ENCODE data around the gene ULK4. TPM values are rescaled to one million over a fixed set of nuclear protein-coding genes. Genes with fewer than 3 reads are reported as not detected.
"Not testable (repeated sequence)": the region's sequence is repeated elsewhere in the genome, so short reads cannot be mapped to it uniquely, and the experiment has no call there.

ULK4 gene
- total RNA-seq, 2 donors from 2014 or later, result 30.5 to 31.5 TPM

GRCh38 chr3:41751597-41751996, 210.3 kb downstream of the ULK4 start:
- Mint-ChIP-seq H3K36me3 (ENCODE audit: low read depth) (peaks cover 11% of the 10 kb centered on the region), H3K4me1 (peaks cover 18% of the 10 kb centered on the region), H3K27me3 (no peaks in the 10 kb centered on the region), H3K27ac (no peak overlapping the region), H3K4me3 (no peak overlapping the region)
- ATAC-seq (peak; percentile 48), DNase-seq (no peak)
- no peaks in the 10 kb centered on the region for H3K9me3 ChIP-seq (ENCODE audit: control insufficient read depth, low read length, poor library complexity, severe bottlenecking)

DNA sequence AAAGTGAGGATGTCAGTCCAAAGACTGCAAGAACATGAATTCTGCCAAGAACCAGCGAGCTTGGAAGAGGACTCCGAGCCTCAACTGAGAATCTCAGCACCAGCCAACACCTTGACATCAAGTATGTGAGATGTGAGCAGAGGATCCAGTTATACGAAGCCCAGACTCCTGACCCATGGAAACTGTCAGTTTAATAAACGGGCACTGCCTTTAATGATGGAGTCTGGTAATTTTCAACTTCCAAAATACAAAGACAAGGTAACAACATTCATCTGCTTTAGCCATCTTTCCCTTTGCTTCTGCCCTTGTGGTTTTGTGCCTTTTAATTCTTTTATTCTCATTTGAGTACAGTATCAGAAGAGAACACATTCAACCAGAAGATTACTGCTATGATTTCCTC, 211.9 kb downstream of the ULK4 start:
- H3K27me3 Mint-ChIP-seq, result no peaks in the 10 kb centered on the region
- ATAC-seq (no peak), DNase-seq (no peak)
- H3K36me3 Mint-ChIP-seq (ENCODE audit: low read depth), result peaks cover 11% of the 10 kb centered on the region
- H3K27ac Mint-ChIP-seq, result no peak overlapping the region
- H3K4me3 Mint-ChIP-seq, result no peak overlapping the region
- peaks cover 13% of the 10 kb centered on the region for H3K4me1 Mint-ChIP-seq
- no peaks in the 10 kb centered on the region for H3K9me3 ChIP-seq (ENCODE audit: control insufficient read depth, low read length, poor library complexity, severe bottlenecking)

DNA sequence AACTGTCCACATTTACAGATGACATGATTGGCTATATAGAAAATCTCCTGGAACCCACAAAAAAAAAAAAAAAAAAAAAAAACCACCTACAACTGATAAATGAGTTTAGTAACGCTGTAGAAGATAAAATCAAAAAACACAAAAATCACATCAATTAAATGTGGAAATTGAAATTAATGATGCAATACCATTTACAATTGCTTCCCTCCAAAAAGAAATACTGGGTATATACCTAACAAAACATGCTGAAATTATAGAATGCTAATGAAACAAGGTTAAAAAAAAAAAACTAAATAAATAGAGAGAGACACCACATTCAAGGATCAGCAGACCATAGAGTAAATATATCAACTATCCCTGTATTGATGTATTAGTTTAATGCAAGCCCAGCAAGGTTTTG, 215.7 kb downstream of the ULK4 start:
- no peak for DNase-seq
- Mint-ChIP-seq H3K27me3 (no peaks in the 10 kb centered on the region), H3K27ac (no peak overlapping the region), H3K36me3 (ENCODE audit: low read depth) (peaks cover 13% of the 10 kb centered on the region), H3K4me1 (no peaks in the 10 kb centered on the region), H3K4me3 (no peak overlapping the region)
- no peaks in the 10 kb centered on the region for H3K9me3 ChIP-seq (ENCODE audit: control insufficient read depth, low read length, poor library complexity, severe bottlenecking)
- ATAC-seq, result no peak

DNA sequence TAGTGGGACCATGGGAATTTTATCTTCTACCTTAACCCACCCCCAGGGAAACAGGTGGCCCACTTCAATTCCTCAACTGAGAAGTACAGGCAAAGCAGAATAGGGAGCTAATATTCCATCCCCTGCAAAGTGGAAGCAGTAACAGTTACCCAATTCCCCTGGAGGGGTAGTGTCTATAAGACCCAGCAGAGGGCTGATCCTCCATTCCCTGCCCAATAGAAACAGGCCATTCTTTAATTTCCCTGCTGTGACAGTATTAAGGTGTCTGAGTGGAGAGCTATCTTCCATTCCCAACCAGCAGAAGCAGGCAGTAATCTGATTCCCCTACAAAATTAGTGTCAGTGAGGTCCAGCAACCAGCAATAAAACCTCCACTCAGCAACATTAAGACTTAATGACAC, 219.8 kb downstream of the ULK4 start:
- H3K27me3 Mint-ChIP-seq, result no peaks in the 10 kb centered on the region
- DNase-seq (no peak), ATAC-seq (no peak)
- no peak overlapping the region for H3K4me3 Mint-ChIP-seq
- no peaks in the 10 kb centered on the region for H3K4me1 Mint-ChIP-seq
- peaks cover 11% of the 10 kb centered on the region for H3K36me3 Mint-ChIP-seq (ENCODE audit: low read depth)
- H3K9me3 ChIP-seq (ENCODE audit: control insufficient read depth, low read length, poor library complexity, severe bottlenecking), result peaks cover 2% of the 10 kb centered on the region
- H3K27ac Mint-ChIP-seq, result no peak overlapping the region

GRCh38 chr3:41740374-41740886, 221.5 kb downstream of the ULK4 start:
- no peak for ATAC-seq
- Mint-ChIP-seq H3K36me3 (ENCODE audit: low read depth) (peaks cover 10% of the 10 kb centered on the region), H3K4me1 (no peaks in the 10 kb centered on the region), H3K27ac (no peak overlapping the region), H3K27me3 (no peaks in the 10 kb centered on the region), H3K4me3 (no peak overlapping the region)
- H3K9me3 ChIP-seq (ENCODE audit: control insufficient read depth, low read length, poor library complexity, severe bottlenecking), result peaks cover 2% of the 10 kb centered on the region
- DNase-seq, result no peak

GRCh38 chr3:41726891-41727290, 235.0 kb downstream of the ULK4 start:
- H3K27me3 Mint-ChIP-seq, result no peaks in the 10 kb centered on the region
- H3K4me3 Mint-ChIP-seq, result no peak overlapping the region
- H3K9me3 ChIP-seq (ENCODE audit: control insufficient read depth, low read length, poor library complexity, severe bottlenecking), result no peaks in the 10 kb centered on the region
- H3K4me1 Mint-ChIP-seq, result peaks cover 2% of the 10 kb centered on the region
- peaks cover 6% of the 10 kb centered on the region for H3K36me3 Mint-ChIP-seq (ENCODE audit: low read depth)
- H3K27ac Mint-ChIP-seq, result no peak overlapping the region
- DNase-seq (no peak), ATAC-seq (no peak)

- Mint-ChIP-seq H3K27me3 (no peaks in the 10 kb centered on the region), H3K4me3 (no peak overlapping the region), H3K36me3 (ENCODE audit: low read depth) (no peaks in the 10 kb centered on the region), H3K4me1 (no peaks in the 10 kb centered on the region), H3K27ac (no peak overlapping the region)
- no peaks in the 10 kb centered on the region for H3K9me3 ChIP-seq (ENCODE audit: control insufficient read depth, low read length, poor library complexity, severe bottlenecking)
- no peak for ATAC-seq
- DNase-seq, result no peak
Measured at GRCh38 chr3:41717641-41718040, 244.3 kb downstream of the ULK4 start.

DNA sequence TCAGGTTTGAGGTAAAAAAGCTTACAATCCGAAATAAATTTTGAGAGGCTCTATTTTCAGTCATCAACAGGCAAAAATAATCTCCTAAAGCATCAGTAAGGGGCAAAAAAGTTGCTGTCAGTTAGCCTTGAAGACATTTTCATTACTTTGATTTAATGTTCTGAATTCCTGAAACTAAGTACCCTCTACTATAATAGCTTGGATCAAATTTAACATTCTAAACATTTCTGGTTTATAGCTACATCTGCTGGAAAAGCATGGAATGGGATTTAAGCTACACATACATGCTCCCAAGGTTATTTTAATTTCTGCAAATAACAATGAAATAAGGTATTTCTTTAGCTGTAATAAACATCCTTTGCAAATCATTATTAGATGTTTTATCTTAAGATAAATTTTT, 245.4 kb downstream of the ULK4 start:
- H3K9me3 ChIP-seq (ENCODE audit: control insufficient read depth, low read length, poor library complexity, severe bottlenecking), result no peaks in the 10 kb centered on the region
- DNase-seq, result no peak
- no peaks in the 10 kb centered on the region for H3K27me3 Mint-ChIP-seq
- no peaks in the 10 kb centered on the region for H3K36me3 Mint-ChIP-seq (ENCODE audit: low read depth)
- no peak overlapping the region for H3K4me3 Mint-ChIP-seq
- H3K27ac Mint-ChIP-seq, result no peak overlapping the region
- ATAC-seq, result no peak
- H3K4me1 Mint-ChIP-seq, result no peaks in the 10 kb centered on the region

GRCh38 chr3:41715376-41715775, 246.5 kb downstream of the ULK4 start:
- Mint-ChIP-seq H3K27me3 (no peaks in the 10 kb centered on the region), H3K4me3 (no peak overlapping the region), H3K27ac (no peak overlapping the region), H3K36me3 (ENCODE audit: low read depth) (peaks cover 5% of the 10 kb centered on the region), H3K4me1 (no peaks in the 10 kb centered on the region)
- DNase-seq, result no peak
- no peaks in the 10 kb centered on the region for H3K9me3 ChIP-seq (ENCODE audit: control insufficient read depth, low read length, poor library complexity, severe bottlenecking)
- no peak for ATAC-seq

- no peak for ATAC-seq
- no peaks in the 10 kb centered on the region for H3K4me1 Mint-ChIP-seq
- H3K36me3 Mint-ChIP-seq (ENCODE audit: low read depth), result peaks cover 8% of the 10 kb centered on the region
- H3K9me3 ChIP-seq (ENCODE audit: control insufficient read depth, low read length, poor library complexity, severe bottlenecking), result no peaks in the 10 kb centered on the region
- H3K27me3 Mint-ChIP-seq, result no peaks in the 10 kb centered on the region
- H3K4me3 Mint-ChIP-seq, result no peak overlapping the region
- no peak overlapping the region for H3K27ac Mint-ChIP-seq
- no peak for DNase-seq
Measured at GRCh38 chr3:41711651-41712050, 250.3 kb downstream of the ULK4 start.

DNA sequence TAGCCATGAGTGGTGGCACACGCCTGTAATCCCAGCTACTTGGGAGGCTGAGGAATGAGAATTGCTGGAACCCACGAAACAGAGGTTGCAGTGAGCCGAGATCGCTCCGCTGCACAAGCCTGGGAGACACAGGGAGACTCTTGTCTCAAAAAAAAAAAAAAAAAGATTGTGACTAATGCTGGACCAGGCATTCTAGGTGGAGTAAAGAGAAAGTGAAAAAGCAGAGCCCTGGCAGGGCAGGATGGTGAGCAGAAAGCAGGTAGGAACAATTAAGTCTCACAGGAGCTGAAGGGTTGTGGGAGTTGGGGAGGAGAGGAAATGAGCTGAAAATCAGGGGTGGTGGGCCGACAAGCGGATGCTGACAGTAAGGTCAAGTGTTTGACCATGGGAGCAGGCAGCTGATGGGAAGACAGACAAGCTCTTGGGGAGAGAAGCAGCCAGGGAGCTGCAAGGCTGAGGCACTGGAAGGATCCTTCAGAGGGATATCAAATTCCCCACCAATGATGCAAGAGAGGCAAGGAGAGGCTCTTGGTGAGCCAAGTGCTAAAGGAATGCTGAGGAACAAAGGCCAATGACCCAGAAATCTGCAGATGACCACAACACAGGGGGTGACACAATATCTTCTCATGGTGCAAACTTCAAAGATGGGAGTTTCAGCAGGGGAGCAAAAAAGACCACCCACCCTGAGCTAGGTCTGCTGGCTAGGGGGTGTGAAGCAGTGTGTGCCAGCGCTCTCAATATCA, 251.1 kb downstream of the ULK4 start:
- Mint-ChIP-seq H3K36me3 (ENCODE audit: low read depth) (peaks cover 8% of the 10 kb centered on the region), H3K4me3 (no peak overlapping the region), H3K27ac (peak overlapping the region; percentile 45), H3K4me1 (no peaks in the 10 kb centered on the region), H3K27me3 (no peaks in the 10 kb centered on the region)
- no peaks in the 10 kb centered on the region for H3K9me3 ChIP-seq (ENCODE audit: control insufficient read depth, low read length, poor library complexity, severe bottlenecking)
- ATAC-seq, result no peak
- no peak for DNase-seq

DNA sequence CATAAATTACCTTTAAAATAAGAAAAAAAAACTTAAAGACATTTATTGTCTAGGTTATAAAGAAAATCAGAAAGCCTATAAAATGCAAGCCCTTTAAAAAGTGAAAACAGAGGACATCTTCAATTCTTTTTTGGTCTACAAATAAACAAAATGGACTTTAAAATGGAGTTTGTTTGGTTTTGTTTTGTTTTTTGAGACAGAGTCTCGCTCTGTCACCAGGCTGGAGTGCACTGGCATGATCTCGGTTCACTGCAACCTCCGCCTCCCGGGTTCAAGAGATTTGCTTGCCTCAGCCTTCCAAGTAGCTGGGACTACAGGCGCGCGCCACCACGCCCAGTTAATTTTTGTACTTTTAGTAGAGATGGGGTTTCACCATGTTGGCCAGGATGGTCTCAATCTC, 252.7 kb downstream of the ULK4 start:
- ATAC-seq; H3K9me3 ChIP-seq (ENCODE audit: control insufficient read depth, low read length, poor library complexity, severe bottlenecking); H3K4me1 Mint-ChIP-seq; DNase-seq; H3K27me3 Mint-ChIP-seq; H3K4me3 Mint-ChIP-seq; H3K27ac Mint-ChIP-seq: not testable (repeated sequence)
- H3K36me3 Mint-ChIP-seq (ENCODE audit: low read depth), result peaks cover 11% of the 10 kb centered on the region

- no peak for DNase-seq
- no peaks in the 10 kb centered on the region for H3K4me1 Mint-ChIP-seq
- ATAC-seq, result no peak
- H3K27me3 Mint-ChIP-seq, result no peaks in the 10 kb centered on the region
- H3K27ac Mint-ChIP-seq, result no peak overlapping the region
- no peak overlapping the region for H3K4me3 Mint-ChIP-seq
- H3K9me3 ChIP-seq (ENCODE audit: control insufficient read depth, low read length, poor library complexity, severe bottlenecking), result no peaks in the 10 kb centered on the region
- peaks cover 11% of the 10 kb centered on the region for H3K36me3 Mint-ChIP-seq (ENCODE audit: low read depth)
Measured at GRCh38 chr3:41708176-41708575, 253.7 kb downstream of the ULK4 start.

DNA sequence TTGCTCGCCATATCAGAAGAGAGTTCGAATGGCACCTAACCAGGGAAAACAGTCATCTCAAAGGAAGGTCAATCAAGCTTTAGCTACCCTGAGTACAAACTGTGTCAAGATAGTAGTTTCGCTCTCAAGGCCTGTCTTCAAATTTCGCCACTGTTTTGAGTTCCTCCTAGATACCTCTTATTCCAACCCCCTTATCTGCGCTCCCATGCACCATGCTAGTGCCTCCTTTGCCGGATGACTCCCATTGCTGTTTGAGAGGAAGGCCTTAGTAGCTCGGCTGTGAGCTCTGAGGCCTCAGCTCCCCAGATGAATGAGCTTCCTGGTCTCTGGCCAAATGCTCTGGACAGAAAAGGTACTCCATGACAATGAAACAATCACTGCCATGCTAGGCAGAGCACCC, 256.0 kb downstream of the ULK4 start:
- Mint-ChIP-seq H3K4me3 (no peak overlapping the region), H3K27me3 (no peaks in the 10 kb centered on the region), H3K27ac (no peak overlapping the region), H3K36me3 (ENCODE audit: low read depth) (peaks cover 15% of the 10 kb centered on the region), H3K4me1 (no peaks in the 10 kb centered on the region)
- DNase-seq, result no peak
- no peaks in the 10 kb centered on the region for H3K9me3 ChIP-seq (ENCODE audit: control insufficient read depth, low read length, poor library complexity, severe bottlenecking)
- no peak for ATAC-seq

All from T-helper 17 cell (primary cell).